NCI-H187 (cell line): ENCODE data around the gene DLGAP1.

Experiments
- DNase-seq, 2 experiments: peaks; one replicate each; lab custom pipeline; 2025; lab: John Stamatoyannopoulos, UW

The DLGAP1 gene

DNA sequence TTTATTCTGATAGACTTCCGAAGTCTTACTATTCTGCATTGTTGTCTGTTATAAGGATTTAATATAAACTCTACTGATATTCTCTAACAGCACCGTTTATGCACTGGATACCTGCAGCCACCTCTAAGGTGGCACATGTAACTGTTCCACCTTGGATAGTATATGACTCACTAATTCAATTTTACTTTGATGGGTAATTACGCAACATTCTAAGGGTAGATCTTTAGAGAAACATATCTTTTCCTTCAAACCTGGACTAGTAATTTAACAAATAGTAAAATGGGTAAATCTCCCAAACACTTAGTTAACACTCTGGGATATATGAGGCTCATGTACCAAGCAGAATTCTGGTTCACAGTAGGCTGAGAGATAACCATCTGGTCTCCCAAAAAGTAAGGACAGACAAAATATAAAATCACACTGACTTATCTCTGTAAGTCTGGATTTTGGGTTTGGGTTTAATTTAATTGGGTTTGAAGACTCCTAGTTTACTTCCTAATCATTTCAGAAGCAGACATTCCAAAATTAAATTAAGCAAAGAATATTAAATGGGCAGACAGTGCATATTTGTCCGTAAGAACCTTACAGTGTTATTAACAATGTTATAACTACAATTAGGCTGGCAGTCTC, 590.3 kb downstream of the DLGAP1 start:
- DNase-seq, result no peak

DNA sequence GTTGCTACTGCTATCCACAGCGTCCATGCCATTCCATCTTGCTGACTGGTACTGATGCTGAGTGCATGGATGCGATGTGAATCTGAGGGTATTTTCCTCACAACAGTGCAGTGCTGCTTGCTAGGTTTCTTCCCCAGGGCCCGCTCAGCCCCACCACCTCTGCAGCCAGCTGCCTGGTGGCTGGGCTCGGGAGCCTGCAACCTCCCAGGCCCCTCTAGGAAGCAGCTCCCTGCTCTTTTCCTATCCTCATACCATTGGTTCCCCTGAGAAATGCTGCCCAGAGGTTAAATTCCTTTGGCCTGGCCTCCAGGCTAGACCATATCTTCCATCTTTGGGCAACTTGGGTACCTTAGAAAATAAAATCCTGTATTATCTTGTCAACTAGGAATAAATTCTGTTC, 591.5 kb downstream of the DLGAP1 start:
- DNase-seq, result no peak

DNA sequence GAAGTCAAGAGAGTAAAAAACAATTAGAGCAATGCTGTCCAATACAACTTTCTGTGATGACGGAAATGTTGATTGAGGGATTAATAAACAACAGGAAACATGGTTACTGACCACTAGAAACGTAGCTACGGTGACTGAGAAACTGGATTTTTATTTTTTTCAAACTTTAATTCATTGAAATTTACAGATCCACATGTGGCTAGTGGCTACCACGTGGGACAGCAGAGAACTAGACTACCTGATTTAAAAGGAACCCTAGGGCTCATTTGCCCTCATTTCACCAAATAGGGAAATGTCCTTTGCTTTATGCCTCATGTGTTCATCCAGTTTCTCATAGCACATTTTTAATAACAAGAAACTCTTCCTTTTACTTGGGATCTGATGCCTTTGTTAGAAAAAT, 592.1 kb downstream of the DLGAP1 start:
- no peak for DNase-seq

DNA sequence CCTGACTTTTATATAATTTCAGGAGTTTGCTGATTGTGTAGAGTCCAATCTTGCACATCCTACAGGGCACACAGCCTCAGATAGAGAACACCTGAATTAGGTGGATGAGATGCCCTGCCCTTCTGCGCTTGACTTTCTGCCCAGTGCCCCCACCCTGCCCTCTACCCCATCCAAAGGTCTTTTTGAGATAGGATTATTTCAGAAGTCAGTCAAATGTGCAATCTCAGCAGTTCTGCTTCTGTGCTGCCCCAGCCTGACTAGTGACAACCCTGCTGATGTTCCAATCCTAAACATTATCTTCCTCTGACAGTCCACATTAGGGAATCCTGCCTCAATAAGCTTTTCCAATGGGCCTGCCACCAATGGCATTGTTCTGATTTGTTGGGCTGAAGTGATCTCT, 593.6 kb downstream of the DLGAP1 start:
- no peak for DNase-seq

DNA sequence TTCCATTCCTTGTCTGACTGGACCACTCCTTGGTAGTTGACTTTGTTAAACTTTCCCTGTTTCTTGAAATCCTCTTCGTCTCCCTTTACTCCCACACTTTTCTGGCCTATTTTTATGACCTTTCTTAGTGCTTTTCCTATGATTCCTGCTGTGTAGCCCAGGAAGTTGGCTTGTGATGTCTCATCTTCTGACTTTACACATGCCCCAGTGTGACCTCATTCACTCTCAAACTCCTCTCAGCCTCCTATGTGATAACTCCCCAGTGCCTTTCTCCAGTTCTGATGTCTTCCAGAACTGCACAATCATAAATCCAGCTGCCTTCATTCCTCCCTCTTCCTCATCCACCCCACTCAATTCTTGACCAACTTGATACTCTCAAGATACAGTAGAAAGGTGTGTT, 597.6 kb downstream of the DLGAP1 start:
- no peak for DNase-seq

DNA sequence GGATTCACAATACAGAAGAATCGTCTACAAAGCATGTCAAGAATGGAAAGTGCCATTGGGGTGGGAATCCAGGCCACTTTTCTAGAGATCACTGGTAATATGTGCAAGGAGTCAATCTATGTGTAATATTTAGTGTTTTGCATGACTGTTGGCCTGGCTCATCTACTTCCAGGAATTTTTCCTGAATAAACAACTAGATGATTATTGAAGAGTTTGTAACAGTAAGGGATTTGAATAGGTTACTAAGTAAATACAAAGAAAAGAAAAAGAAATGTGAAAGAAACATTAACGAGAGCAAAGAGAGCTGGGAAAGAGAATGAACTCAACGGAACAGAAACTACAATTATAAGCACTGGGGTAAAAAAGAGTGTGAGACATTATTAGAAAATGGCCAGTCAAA, 599.1 kb downstream of the DLGAP1 start:
- no peak for DNase-seq

DNA sequence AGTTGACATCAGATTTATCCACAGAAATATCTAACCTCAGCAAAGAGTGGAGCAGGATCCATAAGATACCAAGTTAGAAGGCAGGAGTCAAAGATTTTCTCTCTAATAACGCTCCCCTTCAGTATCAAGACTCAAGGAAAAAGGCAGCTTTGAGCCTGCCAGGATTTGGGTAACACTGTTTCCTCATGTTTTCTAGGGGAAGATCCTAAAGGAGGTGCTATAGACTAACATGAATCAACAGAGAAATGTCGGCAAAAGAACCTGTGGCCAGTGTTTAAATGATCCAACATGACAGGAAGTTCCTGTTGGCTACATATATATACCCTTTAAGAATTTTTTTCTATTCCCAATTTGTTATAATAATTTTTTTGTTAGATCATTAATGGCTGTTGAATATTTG, 602.8 kb downstream of the DLGAP1 start:
- DNase-seq, result no peak

DNA sequence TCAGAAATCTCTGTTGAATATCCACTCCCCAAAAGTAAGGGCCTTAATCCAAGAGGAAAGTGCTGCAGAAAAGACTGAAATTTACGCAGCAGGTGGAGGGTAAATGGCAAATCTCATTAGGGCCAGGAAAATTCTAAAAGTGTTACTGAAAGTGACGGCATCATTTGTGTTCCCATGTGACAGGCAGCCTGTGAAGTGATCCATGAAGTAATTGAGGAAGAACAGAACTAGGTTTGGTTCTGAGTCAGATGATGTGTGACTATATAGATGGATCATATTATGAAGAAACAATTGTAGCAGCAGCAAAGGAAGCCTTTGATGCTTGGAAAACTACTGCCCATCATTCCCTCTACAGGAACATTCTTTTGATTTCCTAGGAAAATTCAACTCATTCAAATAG, 603.9 kb downstream of the DLGAP1 start:
- DNase-seq, result no peak

DNA sequence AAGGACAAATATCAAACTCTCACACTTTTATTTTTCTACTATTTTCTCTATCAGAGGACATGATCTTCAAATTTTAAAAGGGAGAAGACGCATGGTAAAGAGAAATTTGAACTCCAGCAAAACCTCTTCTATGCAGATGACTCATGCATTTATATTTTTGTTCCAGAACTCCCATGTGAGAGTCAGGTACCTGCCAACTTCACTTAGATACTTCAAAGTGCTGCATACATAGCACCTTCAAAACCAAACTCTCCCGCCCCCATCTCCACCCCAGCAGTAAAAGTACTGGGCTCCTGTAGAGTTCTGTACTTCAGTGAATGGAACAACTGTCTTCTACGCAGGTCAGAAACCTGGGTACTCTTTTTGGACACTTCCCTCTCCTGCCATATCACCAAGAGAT, 606.8 kb downstream of the DLGAP1 start:
- DNase-seq, result no peak

DNA sequence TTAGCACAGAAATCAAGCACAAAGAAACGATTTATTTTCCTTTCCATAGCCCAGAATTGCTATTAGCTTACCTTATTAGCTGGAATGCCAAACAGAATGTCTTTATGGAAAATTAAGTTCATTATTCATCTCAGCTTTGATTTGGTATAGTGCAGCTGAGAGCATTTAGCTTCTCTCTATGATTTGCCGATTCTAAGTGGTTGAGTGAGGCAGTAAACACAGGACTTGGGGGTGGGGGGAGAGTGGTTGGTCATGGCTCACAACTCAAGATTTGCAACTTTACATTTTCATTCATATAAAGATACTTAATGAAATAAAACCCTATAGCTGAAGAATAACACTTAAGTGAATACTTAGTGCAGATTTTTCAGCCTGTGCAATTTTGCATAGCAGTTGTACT, 609.9 kb downstream of the DLGAP1 start:
- no peak for DNase-seq

DNA sequence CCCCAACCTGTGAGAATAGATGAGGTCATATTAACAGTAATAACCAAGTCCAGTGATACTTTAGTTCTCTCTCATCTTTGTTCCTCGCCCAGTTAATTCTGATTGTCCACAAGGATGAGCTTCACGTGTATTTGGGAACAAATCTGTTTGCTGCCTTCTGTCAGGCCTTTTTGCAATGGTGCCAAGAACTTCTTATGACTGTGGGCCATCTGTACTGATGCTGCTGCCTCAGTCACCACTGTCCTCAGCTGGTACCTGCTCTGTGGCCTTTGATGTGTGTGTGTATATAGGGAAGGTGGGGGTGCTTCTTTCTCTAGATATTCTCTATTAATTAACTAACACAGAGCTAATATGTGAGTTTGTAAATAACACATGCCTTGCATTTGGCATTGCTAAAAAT, 612.3 kb downstream of the DLGAP1 start:
- no peak for DNase-seq

DNA sequence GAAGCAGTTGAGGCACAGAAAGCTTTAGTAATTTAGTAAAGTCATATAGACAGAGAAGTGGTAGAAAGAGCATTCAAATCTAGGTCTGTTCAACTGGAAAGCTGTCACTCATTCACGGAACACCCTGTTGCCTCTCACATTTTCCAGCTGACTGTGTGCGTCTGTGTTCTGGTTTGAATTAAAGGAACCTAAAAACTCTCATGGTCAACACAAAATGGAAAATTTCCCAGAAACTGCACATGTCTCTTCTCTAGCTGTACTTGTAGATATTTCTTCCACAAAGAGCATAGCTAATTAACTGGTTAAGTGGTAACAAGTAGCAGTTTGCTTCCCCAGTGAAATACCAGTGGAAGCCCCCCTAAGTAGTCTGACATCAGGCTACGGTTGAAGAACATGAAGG, 614.3 kb downstream of the DLGAP1 start:
- DNase-seq, result no peak

DNA sequence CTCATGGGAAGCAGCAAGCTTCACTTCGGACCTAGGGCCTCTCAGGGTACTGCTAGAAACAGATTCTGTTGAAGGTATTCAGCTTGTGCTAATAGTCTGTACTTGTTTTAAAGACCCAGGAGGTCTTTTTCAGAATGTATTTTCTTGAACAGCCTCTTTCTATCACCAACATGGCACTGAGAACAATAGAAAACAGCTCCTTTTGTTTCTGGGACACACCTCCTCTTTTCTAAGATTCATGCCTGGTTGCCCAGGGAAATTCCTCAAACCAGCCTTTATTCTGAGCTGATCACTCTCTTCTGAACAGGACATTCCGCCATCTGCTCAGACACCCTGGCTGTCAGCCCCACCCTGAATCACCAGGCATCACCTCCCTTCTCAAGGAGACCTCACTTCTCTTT, 615.5 kb downstream of the DLGAP1 start:
- DNase-seq, result no peak

DNA sequence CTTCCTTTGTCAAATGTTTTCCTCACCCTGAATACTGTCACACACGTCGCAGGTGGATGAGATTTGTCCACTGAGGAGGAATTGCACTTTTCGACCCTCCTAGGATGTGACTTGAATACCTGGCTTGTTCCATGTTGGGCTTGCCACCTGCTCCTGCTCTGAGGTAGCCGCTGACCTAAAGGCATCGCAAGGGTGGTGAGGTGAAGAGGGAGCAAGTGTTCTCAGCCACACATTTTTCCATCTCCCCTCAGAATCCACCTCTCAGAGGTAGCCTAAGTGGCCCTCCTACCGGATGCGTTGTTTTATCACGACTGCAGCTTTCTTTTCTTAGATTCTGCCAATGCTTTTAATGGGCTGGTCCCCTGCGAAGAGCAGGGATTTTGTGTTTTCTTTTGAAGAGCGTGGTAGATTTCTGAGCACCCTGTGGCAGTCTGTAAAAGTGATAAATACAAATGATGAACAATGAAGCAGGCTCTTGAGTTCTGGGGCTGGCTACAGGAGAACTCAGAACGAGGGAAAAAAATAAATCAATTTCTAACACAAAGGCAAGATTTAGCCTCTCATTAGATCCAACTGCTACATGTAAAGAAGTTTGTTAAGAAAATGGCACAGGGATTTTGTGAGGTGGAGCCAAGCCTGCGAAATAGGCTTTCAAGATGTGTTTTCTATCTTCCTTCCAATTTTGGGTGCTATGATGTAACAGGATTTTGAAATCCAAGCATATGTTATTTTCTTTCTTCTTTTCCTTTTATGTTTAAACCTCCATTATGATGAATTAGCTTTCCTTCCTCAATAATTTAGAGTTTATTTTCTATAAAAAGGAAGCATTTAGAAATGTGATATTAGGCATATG, 618.4 kb downstream of the DLGAP1 start:
- DNase-seq, result peak; percentile 13 to 32

DNA sequence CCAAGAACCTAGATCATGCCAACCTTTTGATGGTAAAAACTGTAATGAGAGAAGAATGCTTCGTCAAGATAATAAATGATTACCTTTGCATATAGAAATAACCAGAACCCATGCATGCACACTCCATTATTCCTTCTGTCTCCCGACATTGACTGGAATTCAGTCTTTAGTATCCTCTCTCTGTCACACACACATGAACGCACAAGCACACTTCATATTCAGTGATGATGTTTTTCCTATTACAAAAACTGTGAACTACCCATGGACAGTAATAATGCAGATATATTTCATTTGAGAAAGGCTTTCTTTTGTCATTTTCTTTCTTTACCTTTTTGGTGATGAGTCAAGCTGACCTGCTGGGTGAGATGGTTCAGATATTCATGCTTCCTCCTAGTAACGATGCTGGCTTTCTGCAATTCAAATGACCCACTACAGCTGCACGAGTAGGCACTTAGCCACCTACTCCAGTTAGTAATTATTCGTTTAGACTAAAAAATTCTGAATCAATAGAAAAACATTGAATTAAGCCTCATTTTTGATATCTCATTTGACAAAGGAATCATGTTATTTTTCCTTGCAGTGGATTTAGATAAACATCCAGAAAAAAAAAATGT, 623.0 kb downstream of the DLGAP1 start:
- DNase-seq, result peak; percentile 33 to 46

DNA sequence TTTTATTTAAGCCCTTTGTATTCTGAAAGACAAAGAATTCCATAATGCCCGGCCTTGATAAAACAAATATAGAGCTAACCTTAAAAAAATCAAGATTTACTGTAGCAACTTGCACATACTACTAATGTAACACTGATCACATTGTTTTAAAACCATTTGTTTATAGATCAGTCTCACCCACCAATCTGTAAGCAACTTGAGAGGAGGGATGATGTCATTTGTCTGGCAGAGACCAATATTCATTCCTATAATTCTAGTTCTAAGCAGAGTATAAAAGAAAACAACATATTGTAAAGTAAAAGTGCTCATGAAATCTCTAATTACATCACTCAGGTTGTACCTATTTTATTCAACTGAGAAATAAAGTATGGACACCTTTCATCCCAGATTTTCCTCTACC, 624.5 kb downstream of the DLGAP1 start:
- DNase-seq, result no peak

DNA sequence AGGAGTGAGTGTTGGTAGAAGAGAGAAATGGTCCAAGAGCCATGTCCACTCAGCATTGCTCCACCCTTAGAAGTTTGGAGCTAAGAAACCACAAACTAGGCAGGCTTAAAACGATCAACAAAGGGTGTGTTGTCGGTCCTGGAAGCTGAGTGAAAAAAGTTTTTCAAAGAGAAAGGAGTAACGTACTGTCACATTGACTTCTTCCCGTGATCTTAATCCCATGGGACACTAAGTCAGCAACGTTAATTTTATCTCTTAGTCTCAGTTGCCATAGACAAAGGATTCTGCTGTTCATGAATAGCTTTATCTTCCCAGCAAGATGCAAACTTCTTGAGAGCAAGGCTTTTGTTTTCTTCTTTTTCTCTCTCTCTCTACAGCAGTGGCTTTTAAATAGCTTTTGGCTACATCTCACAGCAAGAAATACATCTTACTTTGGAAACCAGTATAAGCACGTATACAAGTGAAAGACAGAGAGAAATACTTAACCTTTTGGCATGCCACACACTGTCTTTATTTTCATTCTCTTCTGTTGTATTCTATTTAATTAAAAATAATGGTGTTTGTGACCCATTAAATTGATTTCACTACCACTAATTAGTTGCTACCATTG, 627.8 kb downstream of the DLGAP1 start:
- DNase-seq, result no peak

DNA sequence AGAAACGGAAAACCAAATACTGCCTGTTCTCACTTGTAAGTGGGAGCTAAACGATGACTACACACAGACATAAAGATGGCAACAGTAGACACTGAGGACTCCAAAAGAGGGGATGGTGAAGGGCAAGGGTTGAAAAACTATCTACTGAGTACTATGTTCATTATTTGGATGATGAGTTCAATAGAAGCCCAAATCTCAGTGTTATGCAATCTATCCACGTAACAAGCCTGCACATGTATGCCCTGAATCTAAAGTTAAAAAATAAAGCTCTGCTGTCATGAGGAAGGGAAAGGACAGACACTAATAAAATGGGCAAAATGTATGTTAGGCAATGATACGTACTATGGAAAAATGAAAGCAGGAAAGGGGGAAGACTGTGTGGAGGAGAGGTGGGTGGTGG, 629.1 kb downstream of the DLGAP1 start:
- DNase-seq, result no peak

DNA sequence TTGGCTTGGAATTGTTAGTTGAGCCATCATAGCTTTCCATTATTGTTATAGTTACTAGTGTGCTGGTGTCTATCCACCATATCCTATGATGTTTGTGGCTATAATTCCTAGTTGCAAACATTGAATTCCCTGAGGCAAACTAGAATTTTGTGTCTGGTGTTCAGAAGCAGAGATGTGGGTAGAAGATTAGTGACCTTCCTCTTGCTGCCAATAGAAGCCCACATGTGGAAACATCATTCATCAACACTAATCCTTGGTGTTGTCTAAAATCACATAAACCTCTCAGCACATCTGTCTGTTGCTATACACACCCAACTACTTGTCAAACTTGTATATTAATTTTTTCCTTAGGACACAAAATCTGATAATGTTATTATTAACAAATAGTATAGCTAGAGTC, 631.0 kb downstream of the DLGAP1 start:
- no peak for DNase-seq

DNA sequence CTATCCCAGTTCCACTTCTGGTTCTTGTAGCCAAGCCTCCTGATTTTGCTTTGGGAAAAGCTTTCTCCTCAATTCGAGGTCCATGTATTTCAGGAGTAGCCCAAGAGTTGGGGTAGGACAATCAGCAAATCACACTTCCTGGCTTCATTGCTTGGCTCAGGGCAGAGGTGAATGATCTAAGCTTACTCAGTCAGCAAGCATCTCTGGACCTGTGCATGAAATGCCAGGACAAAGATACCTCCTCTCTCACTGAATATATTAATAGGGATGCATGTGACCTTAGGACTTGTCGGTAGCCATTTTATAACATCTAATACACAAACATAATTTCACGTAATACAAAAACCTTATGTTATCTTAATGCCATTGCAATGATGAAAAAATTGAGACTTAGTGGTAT, 632.0 kb downstream of the DLGAP1 start:
- DNase-seq, result no peak

DNA sequence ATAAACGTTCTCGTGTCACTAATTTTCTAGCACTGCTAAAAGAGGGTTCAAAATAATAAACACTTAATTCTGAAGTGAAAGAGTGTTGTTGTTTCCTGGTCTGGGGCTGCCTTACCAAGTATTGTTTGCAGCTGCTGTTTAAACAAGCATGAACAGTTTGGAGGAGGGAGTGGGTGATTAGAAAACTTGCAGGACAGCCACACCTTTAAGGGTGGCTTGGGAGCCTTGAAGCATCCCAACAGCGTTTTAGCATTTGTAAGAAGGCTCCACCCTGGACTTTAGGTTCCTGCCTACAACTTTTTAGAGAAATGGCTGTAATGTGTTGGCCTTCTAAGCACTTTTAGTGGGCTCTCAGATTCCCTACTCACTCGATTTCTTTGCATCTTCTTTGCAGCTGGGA, 633.6 kb downstream of the DLGAP1 start:
- DNase-seq, result no peak

DNA sequence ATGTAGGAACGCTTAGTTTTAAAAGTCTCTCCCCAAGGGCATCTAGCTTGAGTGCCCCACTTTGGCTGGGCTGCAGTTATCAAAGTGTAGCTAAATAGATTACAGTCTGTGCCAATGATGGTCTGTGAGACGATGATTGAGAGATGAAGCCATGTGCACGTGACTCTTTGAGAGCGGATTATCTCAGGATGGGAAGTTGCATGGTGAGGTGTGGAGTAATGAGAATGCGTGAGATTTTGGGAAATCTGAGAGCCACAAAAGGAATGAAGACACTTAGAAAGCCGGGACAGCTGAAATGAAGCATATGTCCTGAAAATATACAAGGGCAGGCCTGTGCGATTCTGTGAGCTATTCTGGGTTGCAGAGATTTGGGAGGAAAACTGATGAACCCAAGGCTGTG, 635.1 kb downstream of the DLGAP1 start:
- DNase-seq, result no peak
